ENCODE results near the gene PTH2R. TPM values are rescaled to one million over a fixed set of nuclear protein-coding genes. Genes with fewer than 3 reads are reported as not detected.

PTH2R gene
- polyA plus RNA-seq, 1 donor (not counting 4 experiments of a cell fraction or from before 2014, with no cell fraction given), result not detected

GRCh38 chr2:208493186-208493585 lies 86.6 kb downstream of the PTH2R start:
- TF ChIP-seq CTCF (optimal IDR thresholded peaks at IDR 0.05 in 1 of 3, IDR thresholded peaks at IDR 0.05 in 1 of 3, conservative IDR thresholded peaks at IDR 0.05 in 1 of 3; ENCODE audit: extremely low read depth in 1 of 3, insufficient read depth in 2 of 3, low read length in 3 of 3), result no peak
- TF ChIP-seq EZH2 (IDR thresholded peaks at IDR 0.05; ENCODE audit: low read length), result no peak
- H3K9me3 ChIP-seq (ENCODE audit: control insufficient read depth, low read depth, low read length), result no peaks in the 10 kb centered on the region
- H3K4me3 ChIP-seq (ENCODE audit: control insufficient read depth in 2 of 3, extremely low read depth in 1 of 3, insufficient read depth in 2 of 3, low read depth in 1 of 3, low read length in 3 of 3), result no peak overlapping the region
- no peaks in the 10 kb centered on the region for H3K79me2 ChIP-seq (ENCODE audit: control insufficient read depth, insufficient read depth, low read length)
- FAIRE-seq (no peak), DNase-seq (ENCODE audit: low read depth, low spot score) (no peak)
- H4K20me1 ChIP-seq (ENCODE audit: control insufficient read depth, extremely low read depth, insufficient read depth, low read length), result no peaks in the 10 kb centered on the region
- H3K27ac ChIP-seq (ENCODE audit: control insufficient read depth, insufficient read depth, low read length), result no peak overlapping the region
- dilution Hi-C loops (cut with MboI; ENCODE audit: extremely low pct_ligation_motif_present, low sequenced_read_pairs), result no loop called here
- no peaks in the 10 kb centered on the region for H3K27me3 ChIP-seq (ENCODE audit: control insufficient read depth, extremely low read depth, insufficient read depth, low read length)
- no peak overlapping the region for H3K9ac ChIP-seq (ENCODE audit: control insufficient read depth, extremely low read depth, insufficient read depth, low read length)
- H3K36me3 ChIP-seq (ENCODE audit: control insufficient read depth in 2 of 2, extremely low read depth in 1 of 2, insufficient read depth in 2 of 2, low read length in 2 of 2), result no peaks in the 10 kb centered on the region
- H3K9me1 ChIP-seq (ENCODE audit: control insufficient read depth, extremely low read depth, insufficient read depth, low read length), result no peaks in the 10 kb centered on the region
- H2AFZ ChIP-seq (ENCODE audit: control insufficient read depth, low read length), result no peak overlapping the region
- H3K4me2 ChIP-seq (ENCODE audit: control insufficient read depth, extremely low read depth, insufficient read depth, low read depth, low read length), result no peak overlapping the region
- no peaks in the 10 kb centered on the region for H3K4me1 ChIP-seq (ENCODE audit: control insufficient read depth, extremely low read depth, insufficient read depth, low read length)

- Histone ChIP-seq H3K79me2 (ENCODE audit: control insufficient read depth, insufficient read depth, low read length) (no peaks in the 10 kb centered on the region), H4K20me1 (ENCODE audit: control insufficient read depth, extremely low read depth, insufficient read depth, low read length) (no peaks in the 10 kb centered on the region), H2AFZ (ENCODE audit: control insufficient read depth, low read length) (no peak overlapping the region), H3K27me3 (ENCODE audit: control insufficient read depth, extremely low read depth, insufficient read depth, low read length) (no peaks in the 10 kb centered on the region), H3K9me1 (ENCODE audit: control insufficient read depth, extremely low read depth, insufficient read depth, low read length) (no peaks in the 10 kb centered on the region), H3K27ac (ENCODE audit: control insufficient read depth, insufficient read depth, low read length) (no peak overlapping the region), H3K4me3 (ENCODE audit: control insufficient read depth in 2 of 3, extremely low read depth in 1 of 3, insufficient read depth in 2 of 3, low read depth in 1 of 3, low read length in 3 of 3) (no peak overlapping the region), H3K9ac (ENCODE audit: control insufficient read depth, extremely low read depth, insufficient read depth, low read length) (no peak overlapping the region), H3K4me2 (ENCODE audit: control insufficient read depth, extremely low read depth, insufficient read depth, low read depth, low read length) (no peak overlapping the region), H3K4me1 (ENCODE audit: control insufficient read depth, extremely low read depth, insufficient read depth, low read length) (no peaks in the 10 kb centered on the region), H3K9me3 (ENCODE audit: control insufficient read depth, low read depth, low read length) (no peaks in the 10 kb centered on the region), H3K36me3 (ENCODE audit: control insufficient read depth in 2 of 2, extremely low read depth in 1 of 2, insufficient read depth in 2 of 2, low read length in 2 of 2) (no peaks in the 10 kb centered on the region)
- dilution Hi-C loops (cut with MboI; ENCODE audit: extremely low pct_ligation_motif_present, low sequenced_read_pairs), result no loop called here
- TF ChIP-seq CTCF (optimal IDR thresholded peaks at IDR 0.05 in 1 of 3, IDR thresholded peaks at IDR 0.05 in 1 of 3, conservative IDR thresholded peaks at IDR 0.05 in 1 of 3; ENCODE audit: extremely low read depth in 1 of 3, insufficient read depth in 2 of 3, low read length in 3 of 3) (no peak), EZH2 (IDR thresholded peaks at IDR 0.05; ENCODE audit: low read length) (no peak)
- FAIRE-seq (no peak), DNase-seq (ENCODE audit: low read depth, low spot score) (no peak)
Measured at GRCh38 chr2:208496129-208496528, 89.5 kb downstream of the PTH2R start.

Data from keratinocyte (primary cell).